GM20000 (cell line): ENCODE measurements around the gene SCARB1.

ENCODE experiments used
- DNase-seq: peaks from one replicate; pipeline ENCODE4 v3.0.0; 2012; ENCODE audit warnings: low spot score
- TF ChIP-seq, protein P1 (sequence below): IDR thresholded peaks from 2 replicates; pipeline ENCODE4 v1.5.1; 2012; ENCODE audit warnings: mild to moderate bottlenecking, control low read depth; ENCODE audit errors: extremely low read depth, missing control alignments

Gene SCARB1

GRCh38 chr12:124814741-124815613, 48.7 kb downstream of the SCARB1 start:
- TF ChIP-seq, protein P1, sequence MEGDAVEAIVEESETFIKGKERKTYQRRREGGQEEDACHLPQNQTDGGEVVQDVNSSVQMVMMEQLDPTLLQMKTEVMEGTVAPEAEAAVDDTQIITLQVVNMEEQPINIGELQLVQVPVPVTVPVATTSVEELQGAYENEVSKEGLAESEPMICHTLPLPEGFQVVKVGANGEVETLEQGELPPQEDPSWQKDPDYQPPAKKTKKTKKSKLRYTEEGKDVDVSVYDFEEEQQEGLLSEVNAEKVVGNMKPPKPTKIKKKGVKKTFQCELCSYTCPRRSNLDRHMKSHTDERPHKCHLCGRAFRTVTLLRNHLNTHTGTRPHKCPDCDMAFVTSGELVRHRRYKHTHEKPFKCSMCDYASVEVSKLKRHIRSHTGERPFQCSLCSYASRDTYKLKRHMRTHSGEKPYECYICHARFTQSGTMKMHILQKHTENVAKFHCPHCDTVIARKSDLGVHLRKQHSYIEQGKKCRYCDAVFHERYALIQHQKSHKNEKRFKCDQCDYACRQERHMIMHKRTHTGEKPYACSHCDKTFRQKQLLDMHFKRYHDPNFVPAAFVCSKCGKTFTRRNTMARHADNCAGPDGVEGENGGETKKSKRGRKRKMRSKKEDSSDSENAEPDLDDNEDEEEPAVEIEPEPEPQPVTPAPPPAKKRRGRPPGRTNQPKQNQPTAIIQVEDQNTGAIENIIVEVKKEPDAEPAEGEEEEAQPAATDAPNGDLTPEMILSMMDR = no peak
- no peak for DNase-seq

DNA sequence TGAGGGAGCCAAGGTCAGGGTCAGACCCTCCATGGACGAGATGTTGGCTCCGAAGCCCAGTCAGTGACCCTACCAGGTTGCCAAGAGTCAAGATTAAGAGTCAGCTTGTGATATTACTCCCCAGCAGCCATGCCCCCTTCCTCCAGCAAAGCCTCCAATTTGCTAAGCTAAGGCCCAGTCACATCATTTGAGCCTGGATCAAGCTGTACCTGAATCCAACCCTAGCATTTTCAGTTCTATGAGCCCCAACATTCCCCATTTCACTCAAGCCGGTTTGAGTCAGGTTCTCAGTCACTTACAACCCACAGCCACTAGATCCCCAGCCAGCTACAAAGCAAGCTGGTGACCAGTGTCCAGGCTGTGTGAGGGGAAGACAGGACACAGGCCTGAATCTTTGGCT, 49.9 kb downstream of the SCARB1 start:
- DNase-seq = no peak
- TF ChIP-seq, protein P1 = no peak

- no peak for DNase-seq
- TF ChIP-seq, protein P1 = no peak
These were observed 50.7 kb downstream of the SCARB1 start for GRCh38 chr12:124812979-124813378.

DNA sequence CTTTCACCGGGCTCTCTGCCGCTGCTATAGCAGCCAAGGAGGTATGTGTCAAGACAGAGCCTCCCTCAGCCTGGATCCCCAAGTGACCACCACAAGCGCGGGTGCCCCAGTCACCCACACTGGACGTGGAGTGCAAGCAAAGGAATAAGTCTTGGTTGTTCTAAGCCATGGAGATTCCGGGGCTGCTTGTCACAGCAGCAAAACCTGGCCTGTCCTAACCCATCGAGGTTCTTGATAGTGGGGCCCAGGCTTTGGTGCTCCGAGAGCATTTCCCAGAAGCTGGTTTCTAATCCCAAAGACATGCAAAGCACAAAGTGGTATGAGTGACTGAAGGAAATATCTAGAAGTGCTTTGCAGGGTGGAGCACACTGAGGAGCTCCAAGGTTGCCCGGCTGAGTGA, 51.3 kb downstream of the SCARB1 start:
- TF ChIP-seq, protein P1 = no peak
- no peak for DNase-seq

DNA sequence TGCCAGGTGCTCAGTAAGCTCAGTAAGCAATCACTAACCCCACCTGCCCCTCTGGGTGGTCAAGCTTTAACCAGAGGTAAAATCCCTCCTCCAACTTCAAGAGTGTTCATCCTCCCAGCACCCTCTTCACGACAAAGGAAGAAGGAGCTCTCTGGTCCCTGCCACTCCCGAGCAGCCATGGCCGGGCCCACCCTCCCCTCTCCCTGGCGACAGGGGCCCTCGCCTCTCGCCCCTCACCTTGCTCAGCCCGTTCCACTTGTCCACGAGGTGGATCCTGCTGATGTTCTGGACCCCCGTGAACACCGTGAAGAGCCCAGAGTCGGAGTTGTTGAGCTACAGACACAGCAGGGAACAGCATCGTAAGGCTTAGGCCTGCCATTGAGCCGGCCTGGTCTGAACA, 52.0 kb downstream of the SCARB1 start:
- DNase-seq = no peak
- TF ChIP-seq, protein P1 = no peak

- DNase-seq = no peak
- TF ChIP-seq, protein P1 = no peak
These were observed 53.8 kb downstream of the SCARB1 start for GRCh38 chr12:124809878-124810277.

DNA sequence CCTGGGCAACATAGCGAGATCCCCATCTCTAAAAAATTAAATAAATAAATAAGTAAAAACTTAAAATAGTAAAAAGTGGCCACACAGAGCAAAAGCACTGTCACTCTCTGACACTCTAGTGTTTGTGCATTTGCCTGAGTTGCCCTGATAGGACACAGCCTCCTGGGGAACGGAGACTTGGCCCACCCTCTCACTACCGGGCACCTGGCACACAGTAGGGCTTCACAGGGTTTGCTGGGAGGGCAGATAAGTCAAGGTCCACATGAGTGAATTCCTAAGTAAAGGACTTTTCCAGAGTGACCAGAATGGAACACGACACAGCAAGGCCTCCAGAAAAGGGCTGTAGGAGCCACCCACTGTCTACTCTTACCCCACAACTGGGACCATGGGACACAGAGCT, 54.3 kb downstream of the SCARB1 start:
- TF ChIP-seq, protein P1 = no peak

More for the DNA sequence above, 54.3 kb downstream of the SCARB1 start:
- DNase-seq = no peak
